A673 (cell line): ENCODE measurements around the gene GXYLT2.

ENCODE experiments used
- CTCF ChIP-seq: fragments of 300-800, 200-600 bp; sonication (generic); conservative IDR thresholded peaks from 2 replicates; pipeline ENCODE4 v1.5.1; 2017; ENCODE audit warnings: low read depth, mild to moderate bottlenecking, antibody characterized with exemption, low read length, moderate library complexity, mixed read lengths
- EZH2 ChIP-seq: fragments of 200-600 bp; sonication (generic); IDR thresholded peaks from 2 replicates; pipeline ENCODE4 v1.6.1; 2017; ENCODE audit warnings: borderline replicate concordance, low read depth, mild to moderate bottlenecking, mixed read lengths, antibody characterized with exemption, low read length; ENCODE audit not compliant: poor library complexity, severe bottlenecking

GRCh38 chr3:72847751-72848702 is 39.8 kb upstream of the GXYLT2 start, which contains the start of gene SHQ1:
- TF ChIP-seq CTCF (no peak), EZH2 (no peak)
